NCI-H82 (cell line): ENCODE results near the gene SLC17A5.
A peak's percentile ranks its signal among the peaks of the same experiment; 100 is the strongest.
"Not testable (repeated sequence)": the region's sequence is repeated elsewhere in the genome, so short reads cannot be mapped to it uniquely, and the experiment has no call there.

Experiments used
- DNase-seq: peaks from one replicate; lab custom pipeline; 2025; lab: John Stamatoyannopoulos, UW

SLC17A5 gene

DNA sequence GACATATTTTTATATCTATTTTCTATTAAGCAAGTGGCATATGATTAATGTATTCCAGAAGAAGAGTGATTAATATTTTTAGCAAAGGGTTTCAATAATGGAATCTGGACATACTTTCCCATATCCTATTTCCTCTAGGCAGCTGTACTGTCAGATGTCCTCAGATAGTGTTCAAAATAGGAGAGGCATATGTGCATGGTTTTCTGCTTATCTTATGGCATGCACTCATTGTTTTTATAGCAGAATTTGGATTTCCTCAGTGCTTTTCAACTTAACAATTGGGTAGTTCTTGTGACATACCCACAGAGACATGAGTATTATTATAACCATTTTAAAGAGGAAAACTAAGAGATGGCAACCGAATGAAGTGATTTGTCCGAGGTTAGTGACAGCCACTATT is 12.6 kb upstream of the SLC17A5 start:
- no peak for DNase-seq

GRCh38 chr6:73665686-73666319 is 12.0 kb upstream of the SLC17A5 start:
- DNase-seq: no peak

DNA sequence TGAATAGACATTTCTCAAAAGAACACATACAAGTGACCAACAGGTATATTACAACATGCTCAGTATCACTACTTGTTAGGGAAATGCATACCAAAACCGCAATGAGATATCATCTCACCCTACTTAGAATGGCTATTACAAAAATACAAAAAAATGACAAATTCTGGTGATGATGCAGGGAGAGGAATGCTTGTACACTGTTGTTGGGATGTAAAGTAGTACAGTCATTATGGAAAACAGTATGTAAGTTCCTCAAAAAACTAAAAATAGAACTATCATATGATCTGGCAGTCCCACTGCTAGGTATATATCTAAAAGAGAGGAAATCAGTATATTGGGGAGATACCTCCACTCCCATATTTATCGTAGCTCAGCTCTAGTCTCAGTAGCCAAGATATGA is 10.9 kb upstream of the SLC17A5 start:
- DNase-seq: no peak

- no peak for DNase-seq
Observed at GRCh38 chr6:73657201-73657600, 3.4 kb upstream of the SLC17A5 start.

GRCh38 chr6:73656531-73657145 is 2.8 kb upstream of the SLC17A5 start:
- DNase-seq: no peak

GRCh38 chr6:73655341-73655917 is 1.6 kb upstream of the SLC17A5 start:
- no peak for DNase-seq

- DNase-seq: peak; percentile 77
Observed at GRCh38 chr6:73652637-73653570, 888 bp downstream of the SLC17A5 start.

GRCh38 chr6:73649783-73650182 is 4.0 kb downstream of the SLC17A5 start:
- DNase-seq: no peak

GRCh38 chr6:73648166-73648565 is 5.6 kb downstream of the SLC17A5 start:
- no peak for DNase-seq

GRCh38 chr6:73644941-73645591 is 8.7 kb downstream of the SLC17A5 start:
- no peak for DNase-seq

DNA sequence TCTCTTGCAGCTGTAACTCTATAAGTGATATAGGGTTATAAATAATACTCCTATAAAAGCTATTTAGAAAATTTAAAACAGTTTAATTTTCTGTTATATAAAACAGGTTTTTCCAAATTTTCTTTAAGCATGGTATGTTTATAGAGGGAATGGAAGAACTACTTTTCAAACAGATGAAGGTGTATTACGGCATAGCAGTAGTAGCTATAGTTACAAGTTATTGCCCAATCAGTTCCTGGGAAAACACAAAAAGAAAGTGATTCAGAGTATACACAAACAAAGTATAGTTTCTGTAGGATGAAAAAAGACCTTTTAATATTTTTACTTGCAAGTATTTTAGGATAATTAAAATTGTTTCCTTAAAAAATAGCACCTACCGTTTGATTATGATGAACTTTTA is 9.8 kb downstream of the SLC17A5 start:
- no peak for DNase-seq

DNA sequence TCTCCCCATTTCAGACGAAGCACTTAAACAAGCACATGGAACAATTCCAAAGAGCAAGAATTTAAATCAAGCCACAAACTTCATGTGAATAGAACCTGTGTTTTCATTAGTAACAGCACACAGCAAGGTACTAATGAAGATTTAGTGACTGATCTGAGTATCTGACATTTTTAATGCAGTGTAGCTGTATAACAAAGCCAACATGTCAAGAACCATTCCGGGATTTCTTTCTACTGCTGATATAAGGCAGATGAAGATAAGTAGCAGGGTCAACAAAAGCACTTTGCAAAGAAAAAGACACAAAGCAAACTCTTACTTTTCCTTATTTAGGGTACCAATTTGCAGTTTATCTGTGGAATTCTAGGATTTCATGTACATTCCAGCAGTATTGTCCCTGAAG is 11.3 kb downstream of the SLC17A5 start:
- no peak for DNase-seq

DNA sequence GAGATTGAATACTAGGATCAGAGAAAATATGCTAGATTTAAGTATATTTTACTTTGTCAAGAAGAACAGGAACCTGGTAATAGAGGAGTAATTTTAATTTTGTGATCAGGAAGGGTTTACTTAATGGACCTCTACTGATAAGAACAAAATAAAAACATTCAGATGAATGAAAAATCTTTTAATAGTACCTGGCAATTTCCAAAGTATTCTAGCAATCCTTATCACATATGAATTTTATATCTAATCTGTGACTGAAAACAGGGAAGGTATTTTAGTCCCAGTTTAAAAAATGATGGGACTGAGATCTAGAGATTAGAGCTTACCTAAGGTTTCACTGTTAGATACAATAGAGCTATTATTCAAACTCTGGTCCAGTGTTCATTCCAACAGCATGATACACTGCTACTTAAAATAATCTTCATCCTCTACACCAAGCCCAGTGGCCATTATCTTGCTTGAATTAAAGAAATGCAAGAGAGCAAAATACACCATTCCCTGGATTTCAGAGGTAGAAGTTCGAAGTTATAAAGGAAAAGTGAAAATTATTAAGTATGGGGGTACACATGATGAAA is 13.5 kb downstream of the SLC17A5 start:
- no peak for DNase-seq

DNA sequence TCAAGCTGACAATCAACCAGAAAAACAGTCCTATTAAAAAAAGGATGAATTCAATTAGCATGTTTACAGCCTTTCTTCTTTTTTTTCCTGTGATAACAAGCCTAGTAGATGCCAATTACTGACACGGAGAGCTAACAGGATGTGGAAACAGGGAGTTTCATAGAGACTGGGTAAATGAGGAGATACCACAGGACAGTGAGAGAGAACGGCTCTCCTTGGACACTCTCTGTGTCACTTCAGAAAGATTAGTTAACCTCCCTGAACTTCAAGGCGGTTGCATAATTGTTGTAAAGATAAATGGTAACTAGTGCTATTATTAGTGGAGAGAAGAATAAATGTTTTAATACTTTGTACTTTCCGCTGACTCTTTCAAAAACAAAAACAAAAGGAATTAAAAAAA is 14.8 kb downstream of the SLC17A5 start:
- no peak for DNase-seq

DNA sequence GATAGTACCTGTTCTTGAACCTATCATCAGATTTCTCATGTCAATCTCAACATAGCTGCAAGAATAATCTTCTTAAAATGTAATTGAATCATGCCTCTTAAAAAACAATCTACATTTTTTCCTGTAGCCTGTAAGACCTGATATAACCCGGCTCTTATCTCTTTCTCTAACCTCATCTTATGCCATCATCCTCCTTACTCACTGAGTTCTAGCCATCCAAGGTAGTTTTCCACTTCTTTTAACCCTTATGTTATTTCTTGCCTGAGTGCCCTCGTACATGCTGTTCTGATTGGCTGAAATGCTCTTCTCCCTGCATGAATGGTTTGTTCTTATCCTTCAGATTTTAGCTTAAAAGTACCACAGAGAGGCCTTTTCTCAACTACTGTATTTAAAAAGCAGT is 16.4 kb downstream of the SLC17A5 start:
- peak; percentile 63 for DNase-seq

GRCh38 chr6:73636048-73636447 is 17.7 kb downstream of the SLC17A5 start:
- no peak for DNase-seq

GRCh38 chr6:73632346-73632745 is 21.4 kb downstream of the SLC17A5 start:
- no peak for DNase-seq

- DNase-seq: peak; percentile 31
Observed at GRCh38 chr6:73631849-73632248, 21.9 kb downstream of the SLC17A5 start.

- DNase-seq: peak; percentile 96
Observed at GRCh38 chr6:73630401-73630800, 23.4 kb downstream of the SLC17A5 start.

GRCh38 chr6:73624896-73625295 is 28.9 kb downstream of the SLC17A5 start:
- no peak for DNase-seq

- DNase-seq: not testable (repeated sequence)
Observed at GRCh38 chr6:73623480-73623879, 30.3 kb downstream of the SLC17A5 start.

GRCh38 chr6:73618082-73618481 is 35.7 kb downstream of the SLC17A5 start:
- DNase-seq: not testable (repeated sequence)
